ENCODE measurements around the gene CFL2. TPM values are rescaled to one million over a fixed set of nuclear protein-coding genes. Genes with fewer than 3 reads are reported as not detected.

Gene CFL2
- total RNA-seq, 4 donors from 2014 or later = 30.4 to 108 (median 44.9) TPM

DNA sequence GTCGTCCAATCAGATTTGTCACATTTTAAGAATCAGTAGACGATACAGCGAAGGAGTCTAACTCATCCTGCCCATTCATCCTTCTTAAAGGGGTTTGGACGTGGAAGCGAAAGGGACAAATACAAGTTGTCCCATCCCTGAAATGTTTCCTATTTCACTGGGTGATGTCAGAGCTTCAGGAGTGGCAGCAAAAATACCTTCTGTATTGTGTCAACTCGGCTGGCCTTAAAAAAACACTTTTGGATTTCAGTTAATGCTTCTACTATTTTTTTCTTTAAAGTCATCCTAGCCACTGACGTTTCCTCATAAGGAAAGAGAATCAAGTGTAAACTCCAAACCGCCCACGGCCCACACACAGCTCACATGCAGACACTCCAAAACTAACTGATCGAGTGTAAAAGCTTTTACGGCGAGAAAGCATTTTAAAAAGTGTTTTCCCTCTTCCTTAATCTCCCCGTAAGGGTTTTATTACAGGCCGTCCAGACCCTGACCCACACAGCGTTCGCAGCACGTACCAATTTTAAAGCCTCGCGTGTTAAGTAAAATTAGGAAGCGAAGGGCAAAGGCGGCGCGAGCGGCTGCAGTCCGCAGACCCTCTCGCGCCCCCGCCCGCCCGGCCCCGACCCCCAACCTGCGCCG, 593 bp downstream of the CFL2 start:
- DNase-seq = peak; percentile 37
- intact Hi-C loops (cut with DNase I; ENCODE audit: low total_unique reads) = no loop called here

DNA sequence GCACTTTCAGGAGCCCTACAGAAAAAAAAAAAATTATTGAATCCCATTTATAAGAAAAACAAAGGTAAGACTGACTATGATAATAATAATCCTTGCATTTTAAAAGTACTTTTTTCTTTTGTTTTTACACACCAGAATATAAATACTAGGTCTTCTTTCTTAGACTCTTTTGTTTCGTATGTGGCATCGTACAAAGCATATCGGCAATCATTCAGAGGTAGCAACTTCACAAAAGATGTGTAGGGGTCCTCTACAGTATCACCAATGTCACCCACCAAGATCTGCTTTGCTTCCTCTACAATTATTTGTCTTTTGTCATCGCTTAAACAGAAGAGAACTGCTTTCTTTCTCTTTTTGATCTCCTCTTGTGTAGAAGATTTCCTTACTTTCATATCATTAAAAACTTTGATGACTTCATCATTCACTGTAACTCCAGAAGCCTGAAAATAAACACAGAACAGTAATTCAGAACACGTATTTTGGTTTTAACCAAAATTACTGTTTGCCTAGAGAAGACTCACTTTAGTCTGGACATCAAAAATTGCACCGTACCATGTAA, 1.2 kb downstream of the CFL2 start:
- H3K36me3 ChIP-seq = no peaks in the 10 kb centered on the region
- H3K27ac ChIP-seq = peak overlapping the region; percentile 94 to 98 (median 96)
- H3K4me3 ChIP-seq = peak overlapping the region in 3 of 4 donors; percentile 81 to 96 (median 86)
- in situ Hi-C loops (cut with MboI; ENCODE audit: low pct_ligation_motif_present in 1 of 4, low pct_unique_long_range_greater_than_20kb in 1 of 4, low sequenced_read_pairs in 3 of 4) (loop anchor here in 1 of 4 donors (25.0 kb wide), 1 partner anchor 699 kb away; the partner anchor contains the start of gene NFKBIA), intact Hi-C loops (cut with DNase I; ENCODE audit: low total_unique reads) (no loop called here)
- H3K27me3 ChIP-seq = no peaks in the 10 kb centered on the region
- no peak for TF ChIP-seq CTCF (IDR thresholded peaks at IDR 0.05)
- no peak for TF ChIP-seq POLR2AphosphoS5 (IDR thresholded peaks at IDR 0.05)
- TF ChIP-seq EP300 (IDR thresholded peaks at IDR 0.05; ENCODE audit: low read depth) = no peak
- no peak for TF ChIP-seq POLR2A (IDR thresholded peaks at IDR 0.05)
- no peaks in the 10 kb centered on the region for H3K9me3 ChIP-seq
- H3K4me1 ChIP-seq = peaks cover 6 to 41% (median 16%) of the 10 kb centered on the region in 4 donors
- 51 to 71% methylated on average over 6 of the region's 6 CpGs for WGBS, 2 donors (ENCODE audit: low coverage in 1 of 2)
- no peak for DNase-seq

More for the DNA sequence above, 593 bp downstream of the CFL2 start:
- peaks cover 6 to 40% (median 16%) of the 10 kb centered on the region in 4 donors for H3K4me1 ChIP-seq
- no peaks in the 10 kb centered on the region for H3K36me3 ChIP-seq
- WGBS, 2 donors (ENCODE audit: low coverage in 1 of 2) = 2 to 15% methylated on average over 15 to 32 of the region's 33 CpGs
- TF ChIP-seq POLR2AphosphoS5 (IDR thresholded peaks at IDR 0.05) (peak; percentile 63 to 73 (median 70)), CTCF (IDR thresholded peaks at IDR 0.05) (no peak), EP300 (IDR thresholded peaks at IDR 0.05; ENCODE audit: low read depth) (peak; percentile 48), POLR2A (IDR thresholded peaks at IDR 0.05) (peak; percentile 43)
- H3K9me3 ChIP-seq = no peaks in the 10 kb centered on the region
- peak overlapping the region; percentile 56 to 96 (median 84) for H3K4me3 ChIP-seq
- H3K27ac ChIP-seq = peak overlapping the region; percentile 94 to 98 (median 96)
- H3K27me3 ChIP-seq = no peaks in the 10 kb centered on the region
- in situ Hi-C loops (cut with MboI; ENCODE audit: low pct_ligation_motif_present in 1 of 4, low pct_unique_long_range_greater_than_20kb in 1 of 4, low sequenced_read_pairs in 3 of 4) = loop anchor here in 1 of 4 donors (25.0 kb wide), 1 partner anchor 699 kb away; the partner anchor contains the start of gene NFKBIA

GRCh38 chr14:34711796-34712712, 2.3 kb downstream of the CFL2 start:
- H3K4me3 ChIP-seq = peak overlapping the region in 1 of 4 donors; percentile 9
- no peaks in the 10 kb centered on the region for H3K9me3 ChIP-seq
- peaks cover 6 to 49% (median 16%) of the 10 kb centered on the region in 4 donors for H3K4me1 ChIP-seq
- peak overlapping the region; percentile 94 to 98 (median 96) for H3K27ac ChIP-seq
- WGBS, 2 donors (ENCODE audit: low coverage in 1 of 2) = 66 to 72% methylated on average over 4 of the region's 4 CpGs
- in situ Hi-C loops (cut with MboI; ENCODE audit: low pct_ligation_motif_present in 1 of 4, low pct_unique_long_range_greater_than_20kb in 1 of 4, low sequenced_read_pairs in 3 of 4) (loop anchor here in 1 of 4 donors (25.0 kb wide), 1 partner anchor 700 kb away; the partner anchor contains the start of gene NFKBIA), intact Hi-C loops (cut with DNase I; ENCODE audit: low total_unique reads) (no loop called here)
- no peak for DNase-seq
- no peaks in the 10 kb centered on the region for H3K36me3 ChIP-seq
- H3K27me3 ChIP-seq = no peaks in the 10 kb centered on the region
- TF ChIP-seq POLR2AphosphoS5 (IDR thresholded peaks at IDR 0.05) = no peak

DNA sequence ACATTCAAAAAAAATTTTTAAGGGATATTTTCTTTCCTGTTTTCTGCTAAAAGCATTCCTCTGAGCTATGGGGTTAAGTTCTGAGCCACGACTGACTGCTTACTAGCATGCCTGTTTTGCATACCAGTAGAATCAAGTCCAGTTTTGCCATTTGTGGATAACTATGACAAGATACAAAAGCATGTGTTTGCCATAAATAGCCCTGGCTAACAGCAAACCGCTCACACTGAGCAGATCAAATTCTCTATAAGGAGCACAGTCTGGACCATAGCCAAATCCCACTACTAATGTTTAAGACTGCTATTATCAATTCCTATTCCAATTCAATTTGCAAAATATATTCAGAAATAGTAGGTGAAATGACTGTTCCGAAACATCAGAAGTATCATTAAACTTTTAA, 3.2 kb downstream of the CFL2 start:
- intact Hi-C loops (cut with DNase I; ENCODE audit: low total_unique reads) = no loop called here
- Histone ChIP-seq H3K4me3 (peak overlapping the region in 1 of 4 donors; percentile 11), H3K4me1 (peaks cover 6 to 49% (median 16%) of the 10 kb centered on the region in 4 donors), H3K27me3 (no peaks in the 10 kb centered on the region), H3K36me3 (no peaks in the 10 kb centered on the region), H3K27ac (peak overlapping the region; percentile 31 to 97 (median 94)), H3K9me3 (no peaks in the 10 kb centered on the region)
- 55 to 66% methylated on average over 3 of the region's 3 CpGs for WGBS, 2 donors (ENCODE audit: low coverage in 1 of 2)
- in situ Hi-C loops (cut with MboI; ENCODE audit: low pct_ligation_motif_present in 1 of 4, low pct_unique_long_range_greater_than_20kb in 1 of 4, low sequenced_read_pairs in 3 of 4) = loop anchor here in 1 of 4 donors (25.0 kb wide), 1 partner anchor 701 kb away; the partner anchor contains the start of gene NFKBIA
- DNase-seq = peak; percentile 13
- no peak for TF ChIP-seq EP300 (IDR thresholded peaks at IDR 0.05; ENCODE audit: low read depth)
- TF ChIP-seq POLR2A (IDR thresholded peaks at IDR 0.05) = no peak
- no peak for TF ChIP-seq CTCF (IDR thresholded peaks at IDR 0.05)
- TF ChIP-seq POLR2AphosphoS5 (IDR thresholded peaks at IDR 0.05) = peak; percentile 43 to 58 (median 51)
